Pancreas (tissue), 10 donors: ENCODE data around the gene MYO9B. TPM values are rescaled to one million over a fixed set of nuclear protein-coding genes. Genes with fewer than 3 reads are reported as not detected.
A peak's percentile ranks its signal among the peaks of the same experiment; 100 is the strongest.

Experiments
- ATAC-seq, 4 donors: fragments of 200-7000 bp; cut with Tn5 transposase; one replicate each; pipeline versions ENCODE4 v1.8.0 to v1.9.1; 2020; ENCODE audit warnings: mild to moderate bottlenecking in 4 of 4, moderate library complexity in 4 of 4
- DNase-seq, 6 donors: peaks; one replicate each; pipeline ENCODE4 v3.0.0-alpha.2; 2020
- FAIRE-seq: peaks from 2 replicates; lab custom pipeline; 2012; peaks lifted over from hg19 to GRCh38; lab: Jason Lieb, UNC
- H3K27ac ChIP-seq, 4 donors: fragments of 200-600 bp; sonication (generic); 1 replicate in 3 of 4; 2 replicates in 1 of 4; pipeline versions ENCODE4 v1.5.0 to v1.8.0; 2020
- H3K27me3 ChIP-seq, 4 donors: fragments of 200-600 bp; one replicate each; pipeline ENCODE4 v1.8.0; 2021
- H3K36me3 ChIP-seq, 3 donors: fragments of 200-600 bp; sonication (generic) in 1 of 3; one replicate each; pipeline versions ENCODE4 v1.5.0 to v1.8.0; 2020 to 2021
- H3K4me1 ChIP-seq, 3 donors: fragments of 200-600 bp; one replicate each; pipeline ENCODE4 v1.8.0; 2021
- H3K4me3 ChIP-seq, 4 donors: fragments of 200-600 bp; sonication (generic) in 2 of 4; one replicate each; pipeline versions ENCODE4 v1.5.0 to v1.8.0; 2020 to 2021
- H3K9me3 ChIP-seq, 4 donors: fragments of 200-600 bp; one replicate each; pipeline ENCODE4 v1.8.0; 2021
- CTCF ChIP-seq, 4 donors: fragments of 200-600 bp; sonication (generic) in 3 of 4; IDR thresholded peaks; one replicate each; pipeline versions ENCODE4 v1.5.0 to v1.8.0; 2021; ENCODE audit warnings: antibody characterized with exemption in 4 of 4
- WGBS, 2 donors: extraction: QIAGEN DNeasy Blood & Tissue Kit; methylation state at CpG; one replicate each; pipeline ENCODE4 v1.1.7; 2013; 5-methylcytosine and 5-hydroxymethylcytosine counted together
- intact Hi-C, 3 donors: fragments of 100-400 bp; cut with DNase I; formaldehyde crosslinking; loops; one replicate each; pipeline versions ENCODE4 v1.11.1 to v1.14.2; 2022
- polyA plus RNA-seq, 2 donors: library from polyadenylated mRNA; stranded (reverse); fragments of 200-250 nt; gene quantifications; one replicate each; pipeline ENCODE4 v1.2.3, GENCODE V29; 2013
- total RNA-seq, 6 donors: library from RNA; stranded (reverse); fragmentation: NEBNext Ultra II Directional in 4 of 6; extraction: Animal tissue kit (Norgen Biotek cat#: 25700) in 4 of 6; gene quantifications; one replicate each; pipeline versions ENCODE4 v1.2.1 to v1.2.4, GENCODE V29; 2021 to 2023
- donor health status: healthy with polysubstance abuse.
- donor health status: DM: no; HTN: no; CAD: no; lungs with moderate emphysema.
- donor health status: DM: no; HTN: no; CAD: no.
- donor health status: control.
- donor health status: control.
- donor health status: Bipolar disorder and iron deficiency.
- donor health status: DM: yes; HTN: yes; CAD: no.
- donor health status: DM: no; HTN: no; CAD: no.
- donor health status: DM: no; HTN: no; CAD: no.
- donor health status: DM: yes; HTN: yes; CAD: no.

The MYO9B gene
- total and polyA plus RNA-seq, 8 donors, result 16.6 to 53.4 (median 23.4) TPM

DNA sequence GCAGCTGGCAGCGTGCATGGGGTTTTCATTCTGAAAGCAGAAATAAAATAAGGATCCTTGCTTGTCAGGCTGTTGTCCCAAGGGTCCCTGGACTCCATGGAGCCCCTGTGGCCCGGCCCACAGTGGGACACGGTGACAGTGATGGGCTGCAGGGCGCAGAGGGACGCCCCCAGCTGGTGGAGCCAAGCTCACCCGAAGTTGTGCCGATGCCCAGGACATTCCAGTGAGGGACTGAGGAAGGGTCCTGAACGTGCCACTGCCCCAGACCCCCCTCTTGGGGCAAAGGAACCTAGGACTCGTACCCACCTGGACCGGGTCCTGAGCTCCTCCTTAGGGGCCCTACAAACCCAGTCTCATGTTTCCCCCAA is 35.0 kb downstream of the MYO9B start:
- no peak overlapping the region for H3K4me3 ChIP-seq
- ATAC-seq, result no peak
- peak overlapping the region in 2 of 4 donors; percentile 33 to 46 for H3K27ac ChIP-seq
- no peak for FAIRE-seq
- no peak for TF ChIP-seq CTCF (IDR thresholded peaks at IDR 0.05)
- no peaks in the 10 kb centered on the region for H3K9me3 ChIP-seq
- no peak for DNase-seq
- 89 to 95% methylated on average over 10 of the region's 10 CpGs for WGBS, 2 donors
- peaks cover 0 to 3% (median 0%) of the 10 kb centered on the region in 3 donors for H3K4me1 ChIP-seq
- no peaks in the 10 kb centered on the region for H3K36me3 ChIP-seq
- H3K27me3 ChIP-seq, result no peaks in the 10 kb centered on the region
- intact Hi-C loops, result no loop called here

DNA sequence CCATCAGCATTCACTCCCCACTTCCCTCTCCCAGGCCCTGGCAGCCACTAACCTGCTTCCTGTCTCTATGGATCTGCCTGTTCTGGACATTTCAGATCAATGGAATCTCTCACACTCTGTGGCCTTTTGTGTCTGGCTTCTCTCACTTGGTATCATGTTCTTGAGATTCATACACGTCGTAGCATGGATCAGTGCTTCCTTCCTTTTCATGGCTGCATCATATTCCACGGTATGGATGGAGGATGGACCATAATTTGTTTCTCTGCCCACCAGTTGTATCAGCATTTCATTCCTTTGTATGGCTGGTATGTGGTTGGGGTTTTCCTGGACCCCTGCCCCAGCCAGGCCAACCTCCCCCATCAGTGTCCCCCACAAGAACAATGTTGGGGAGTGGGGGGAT is 36.2 kb downstream of the MYO9B start:
- no peak overlapping the region for H3K27ac ChIP-seq
- no peak for DNase-seq

GRCh38 chr19:17112271-17112670 is 36.7 kb downstream of the MYO9B start:
- no peak overlapping the region for H3K27ac ChIP-seq
- no peaks in the 10 kb centered on the region for H3K9me3 ChIP-seq
- ATAC-seq (no peak), DNase-seq (no peak), FAIRE-seq (no peak)
- H3K4me3 ChIP-seq, result no peak overlapping the region
- H3K36me3 ChIP-seq, result no peaks in the 10 kb centered on the region
- WGBS, 2 donors, result 80 to 84% methylated on average over 16 to 17 of the region's 17 CpGs
- TF ChIP-seq CTCF (IDR thresholded peaks at IDR 0.05), result no peak
- no peaks in the 10 kb centered on the region for H3K27me3 ChIP-seq
- intact Hi-C loops, result no loop called here
- peaks cover 0 to 3% (median 0%) of the 10 kb centered on the region in 3 donors for H3K4me1 ChIP-seq

More for the DNA sequence above, 36.2 kb downstream of the MYO9B start:
- Histone ChIP-seq H3K4me3 (no peak overlapping the region), H3K4me1 (peaks cover 0 to 3% (median 0%) of the 10 kb centered on the region in 3 donors), H3K27me3 (no peaks in the 10 kb centered on the region), H3K36me3 (no peaks in the 10 kb centered on the region), H3K9me3 (no peaks in the 10 kb centered on the region)
- ATAC-seq (no peak), FAIRE-seq (no peak)
- intact Hi-C loops, result no loop called here
- no peak for TF ChIP-seq CTCF (IDR thresholded peaks at IDR 0.05)
- WGBS, 2 donors, result 84 to 94% methylated on average over 3 of the region's 3 CpGs

- Histone ChIP-seq H3K4me1 (peaks cover 0 to 3% (median 0%) of the 10 kb centered on the region in 3 donors), H3K9me3 (no peaks in the 10 kb centered on the region), H3K27me3 (no peaks in the 10 kb centered on the region), H3K4me3 (no peak overlapping the region), H3K27ac (no peak overlapping the region), H3K36me3 (no peaks in the 10 kb centered on the region)
- intact Hi-C loops, result no loop called here
- 88 to 91% methylated on average over 7 of the region's 7 CpGs for WGBS, 2 donors
- ATAC-seq (peak in 1 of 4 donors; percentile 53), DNase-seq (no peak), FAIRE-seq (no peak)
- no peak for TF ChIP-seq CTCF (IDR thresholded peaks at IDR 0.05)
Measured at GRCh38 chr19:17112700-17113099, 37.1 kb downstream of the MYO9B start.

- ATAC-seq (peak in 1 of 4 donors; percentile 16), DNase-seq (no peak), FAIRE-seq (no peak)
- Histone ChIP-seq H3K4me3 (no peak overlapping the region), H3K27me3 (no peaks in the 10 kb centered on the region), H3K4me1 (peaks cover 0 to 2% (median 0%) of the 10 kb centered on the region in 3 donors), H3K27ac (no peak overlapping the region), H3K9me3 (no peaks in the 10 kb centered on the region), H3K36me3 (no peaks in the 10 kb centered on the region)
- no peak for TF ChIP-seq CTCF (IDR thresholded peaks at IDR 0.05)
- 90 to 92% methylated on average over 17 of the region's 17 CpGs for WGBS, 2 donors
- intact Hi-C loops, result no loop called here
Measured at GRCh38 chr19:17113127-17113785, 37.7 kb downstream of the MYO9B start.
